ENCODE data around the gene HTR5A. TPM values are rescaled to one million over a fixed set of nuclear protein-coding genes. Genes with fewer than 3 reads are reported as not detected.
"Not testable (repeated sequence)": the region's sequence is repeated elsewhere in the genome, so short reads cannot be mapped to it uniquely, and the experiment has no call there.

HTR5A gene
- total and polyA plus RNA-seq, 7 donors = not detected

DNA sequence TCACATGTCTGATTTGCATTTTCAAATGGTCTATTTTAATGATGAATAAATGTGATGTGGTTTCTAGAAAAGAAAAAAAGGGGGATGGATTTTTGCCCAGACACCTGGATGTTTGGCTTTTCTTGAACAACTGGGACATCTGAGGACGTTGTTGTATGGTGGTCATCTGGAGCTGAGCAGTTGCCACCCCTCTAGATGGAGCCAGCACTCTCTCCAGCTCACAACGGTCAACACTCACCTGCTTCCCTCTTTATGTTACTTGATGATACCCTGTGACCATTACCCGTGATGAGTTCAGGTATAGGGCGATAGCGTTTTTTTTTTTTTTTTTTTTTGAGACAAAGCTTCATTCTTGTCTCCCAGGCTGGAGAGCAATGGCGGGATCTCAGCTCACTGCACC, 37.1 kb upstream of the HTR5A start:
- intact Hi-C loops (cut with DNase I) = no loop called here
- DNase-seq = no peak
- no peaks in the 10 kb centered on the region for H3K36me3 ChIP-seq
- no peak overlapping the region for H3K27ac ChIP-seq
- WGBS, 2 donors = 71 to 75% methylated on average over 6 of the region's 6 CpGs
- no peak for TF ChIP-seq POLR2A (IDR thresholded peaks at IDR 0.05)
- TF ChIP-seq, protein P1, sequence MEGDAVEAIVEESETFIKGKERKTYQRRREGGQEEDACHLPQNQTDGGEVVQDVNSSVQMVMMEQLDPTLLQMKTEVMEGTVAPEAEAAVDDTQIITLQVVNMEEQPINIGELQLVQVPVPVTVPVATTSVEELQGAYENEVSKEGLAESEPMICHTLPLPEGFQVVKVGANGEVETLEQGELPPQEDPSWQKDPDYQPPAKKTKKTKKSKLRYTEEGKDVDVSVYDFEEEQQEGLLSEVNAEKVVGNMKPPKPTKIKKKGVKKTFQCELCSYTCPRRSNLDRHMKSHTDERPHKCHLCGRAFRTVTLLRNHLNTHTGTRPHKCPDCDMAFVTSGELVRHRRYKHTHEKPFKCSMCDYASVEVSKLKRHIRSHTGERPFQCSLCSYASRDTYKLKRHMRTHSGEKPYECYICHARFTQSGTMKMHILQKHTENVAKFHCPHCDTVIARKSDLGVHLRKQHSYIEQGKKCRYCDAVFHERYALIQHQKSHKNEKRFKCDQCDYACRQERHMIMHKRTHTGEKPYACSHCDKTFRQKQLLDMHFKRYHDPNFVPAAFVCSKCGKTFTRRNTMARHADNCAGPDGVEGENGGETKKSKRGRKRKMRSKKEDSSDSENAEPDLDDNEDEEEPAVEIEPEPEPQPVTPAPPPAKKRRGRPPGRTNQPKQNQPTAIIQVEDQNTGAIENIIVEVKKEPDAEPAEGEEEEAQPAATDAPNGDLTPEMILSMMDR (IDR thresholded peaks at IDR 0.05) = no peak
- TF ChIP-seq EP300 (IDR thresholded peaks at IDR 0.05) = no peak
- TF ChIP-seq POLR2AphosphoS5 (IDR thresholded peaks at IDR 0.05) = no peak
- no peak overlapping the region for H3K4me3 ChIP-seq
- no peaks in the 10 kb centered on the region for H3K9me3 ChIP-seq
- H3K4me1 ChIP-seq = no peaks in the 10 kb centered on the region
- no peaks in the 10 kb centered on the region for H3K27me3 ChIP-seq

DNA sequence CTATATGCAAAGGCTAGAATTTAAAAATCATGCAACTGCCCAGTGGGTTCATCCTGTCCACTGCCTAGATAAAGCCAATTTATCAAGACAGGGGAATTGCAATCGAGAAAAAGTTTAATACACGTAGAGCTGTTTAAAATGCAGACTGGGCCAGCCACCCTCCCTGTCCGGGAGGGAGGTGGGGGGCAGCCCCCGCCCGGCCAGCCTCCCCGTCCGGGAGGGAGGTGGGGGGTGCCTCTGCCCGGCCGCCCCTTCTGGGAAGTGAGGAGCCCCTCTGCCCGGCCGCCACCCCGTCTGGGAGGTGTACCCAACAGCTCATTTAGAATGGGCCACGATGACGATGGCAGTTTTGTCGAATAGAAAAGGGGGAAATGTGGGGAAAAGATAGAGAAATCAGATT, 35.6 kb upstream of the HTR5A start:
- intact Hi-C loops (cut with DNase I); H3K36me3 ChIP-seq; H3K27me3 ChIP-seq; H3K4me3 ChIP-seq; H3K4me1 ChIP-seq; DNase-seq; H3K27ac ChIP-seq; H3K9me3 ChIP-seq: not testable (repeated sequence)
- 88 to 92% methylated on average over 15 of the region's 15 CpGs for WGBS, 2 donors

DNA sequence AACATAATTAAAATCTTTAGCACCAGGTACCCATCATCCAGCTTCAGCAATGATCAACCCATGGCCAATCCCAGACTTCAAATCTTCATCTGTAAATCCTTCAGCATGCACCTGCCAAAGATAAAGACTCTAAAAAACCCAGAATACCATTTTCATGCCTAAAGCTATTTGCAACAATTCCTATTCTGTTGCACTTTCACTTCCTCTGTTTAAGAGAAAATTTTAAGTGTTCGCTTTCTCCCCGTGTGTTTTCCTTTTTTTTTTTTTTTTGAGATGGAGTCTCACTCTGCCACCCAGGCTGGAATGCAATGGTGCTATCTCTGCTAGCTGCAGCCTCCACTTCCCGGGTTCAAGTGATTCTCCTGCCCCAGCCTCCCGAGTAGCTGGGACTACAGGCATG, 31.8 kb upstream of the HTR5A start:
- no peak for TF ChIP-seq POLR2A (IDR thresholded peaks at IDR 0.05)
- no peak for TF ChIP-seq EP300 (IDR thresholded peaks at IDR 0.05)
- TF ChIP-seq POLR2AphosphoS5 (IDR thresholded peaks at IDR 0.05) = no peak
- TF ChIP-seq, protein P1 (IDR thresholded peaks at IDR 0.05) = no peak
- WGBS, 2 donors = 84 to 86% methylated on average over 4 of the region's 4 CpGs

DNA sequence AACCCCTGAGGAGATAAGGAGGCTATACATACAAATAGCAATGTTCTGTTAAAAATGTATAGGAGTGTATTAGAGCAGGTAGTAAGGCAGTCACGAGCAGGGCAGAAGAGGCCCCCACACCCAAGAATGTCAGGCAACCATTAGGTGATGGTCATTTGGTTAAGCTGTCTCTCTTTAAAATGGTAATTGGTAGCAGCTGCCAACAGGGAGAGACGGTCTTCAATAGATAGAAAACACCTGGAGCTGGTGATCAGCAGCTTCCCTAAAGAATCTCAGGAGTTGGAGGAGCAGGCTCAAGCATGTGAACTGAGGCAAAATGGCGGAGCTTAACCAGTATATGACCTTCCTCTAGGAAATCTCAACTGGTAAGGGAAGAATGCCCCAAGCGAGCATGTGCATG, 26.4 kb upstream of the HTR5A start:
- Histone ChIP-seq H3K9me3 (no peaks in the 10 kb centered on the region), H3K4me3 (no peak overlapping the region), H3K4me1 (no peaks in the 10 kb centered on the region), H3K27me3 (peaks cover 0 to 6% (median 0%) of the 10 kb centered on the region in 3 donors), H3K36me3 (no peaks in the 10 kb centered on the region), H3K27ac (no peak overlapping the region)
- DNase-seq = no peak
- intact Hi-C loops (cut with DNase I) = no loop called here
- WGBS, 2 donors = 60 to 69% methylated on average over 4 of the region's 4 CpGs
- TF ChIP-seq EP300 (IDR thresholded peaks at IDR 0.05) (no peak), POLR2A (IDR thresholded peaks at IDR 0.05) (no peak), POLR2AphosphoS5 (IDR thresholded peaks at IDR 0.05) (no peak)
- TF ChIP-seq, protein P1 (IDR thresholded peaks at IDR 0.05) = no peak

More for the DNA sequence above, 31.8 kb upstream of the HTR5A start:
- Histone ChIP-seq H3K36me3 (no peaks in the 10 kb centered on the region), H3K27ac (no peak overlapping the region), H3K4me3 (no peak overlapping the region), H3K9me3 (no peaks in the 10 kb centered on the region), H3K4me1 (no peaks in the 10 kb centered on the region), H3K27me3 (peaks cover 0 to 6% (median 0%) of the 10 kb centered on the region in 3 donors)
- no peak for DNase-seq
- intact Hi-C loops (cut with DNase I) = no loop called here

DNA sequence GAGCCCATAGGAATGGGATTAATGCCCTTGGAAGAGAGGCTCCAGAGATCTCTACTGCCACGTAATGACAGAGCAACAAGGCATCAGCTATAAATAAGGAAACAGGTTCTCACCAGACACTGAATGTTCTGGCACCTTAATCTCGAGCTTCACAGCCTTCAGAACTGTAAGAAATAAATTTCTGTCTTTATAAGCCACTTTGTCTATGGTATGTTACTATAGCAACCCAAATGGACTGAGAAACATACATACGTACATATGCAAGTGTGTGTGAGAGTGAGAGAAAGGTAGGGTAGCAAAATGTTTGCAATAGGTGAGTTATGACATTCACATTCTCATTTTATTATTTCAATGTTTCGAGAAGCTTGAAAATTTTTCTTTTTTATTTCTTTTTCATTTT, 22.1 kb upstream of the HTR5A start:
- 43 to 64% methylated on average over 4 of the region's 4 CpGs for WGBS, 2 donors
- Histone ChIP-seq H3K27ac (no peak overlapping the region), H3K4me3 (no peak overlapping the region), H3K9me3 (no peaks in the 10 kb centered on the region), H3K4me1 (no peaks in the 10 kb centered on the region), H3K27me3 (no peaks in the 10 kb centered on the region), H3K36me3 (no peaks in the 10 kb centered on the region)
- TF ChIP-seq EP300 (IDR thresholded peaks at IDR 0.05) (no peak), POLR2AphosphoS5 (IDR thresholded peaks at IDR 0.05) (no peak), POLR2A (IDR thresholded peaks at IDR 0.05) (no peak)
- TF ChIP-seq, protein P1 (IDR thresholded peaks at IDR 0.05) = no peak
- no peak for DNase-seq
- intact Hi-C loops (cut with DNase I) = no loop called here
